Measurements from ENCODE around the gene OR8J3.
"Not testable (repeated sequence)": the region's sequence is repeated elsewhere in the genome, so short reads cannot be mapped to it uniquely, and the experiment has no call there.

The OR8J3 gene, protein sequence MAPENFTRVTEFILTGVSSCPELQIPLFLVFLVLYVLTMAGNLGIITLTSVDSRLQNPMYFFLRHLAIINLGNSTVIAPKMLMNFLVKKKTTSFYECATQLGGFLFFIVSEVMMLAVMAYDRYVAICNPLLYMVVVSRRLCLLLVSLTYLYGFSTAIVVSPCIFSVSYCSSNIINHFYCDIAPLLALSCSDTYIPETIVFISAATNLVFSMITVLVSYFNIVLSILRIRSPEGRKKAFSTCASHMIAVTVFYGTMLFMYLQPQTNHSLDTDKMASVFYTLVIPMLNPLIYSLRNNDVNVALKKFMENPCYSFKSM

GRCh38 chr11:56140151-56140661, at the start of gene OR8J3:
Gene OR8J3 (minus strand): TSS chr11:56140201. CDS start chr11:56137718, 2,483 bp downstream.
- DNase-seq (ENCODE audit: low read depth in 2 of 3, low spot score in 1 of 3), result no peak

- DNase-seq (ENCODE audit: low read depth in 2 of 3, low spot score in 1 of 3), result no peak
Observed at GRCh38 chr11:56188602-56189001, 48.6 kb upstream of the OR8J3 start.

DNA sequence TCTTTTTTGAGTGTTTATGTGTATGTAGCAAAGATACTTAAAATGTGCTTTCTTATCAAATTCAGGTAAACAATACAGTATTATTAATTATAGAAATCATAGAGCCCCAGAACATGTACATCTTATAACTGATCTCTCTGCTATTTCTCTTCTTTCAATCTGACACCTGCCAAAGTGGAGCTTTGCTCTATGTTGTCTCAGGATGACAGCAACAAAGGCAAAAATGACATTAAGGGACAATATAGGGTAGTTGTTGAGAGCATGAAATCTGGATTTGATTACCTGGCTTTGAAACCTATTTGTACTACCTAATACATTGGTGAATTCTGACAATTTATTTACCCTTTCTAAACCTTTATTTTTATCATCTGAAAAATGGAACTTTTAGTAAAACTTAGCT, 43.5 kb upstream of the OR8J3 start:
- no peak for DNase-seq (ENCODE audit: low read depth in 2 of 3, low spot score in 1 of 3)

- DNase-seq (ENCODE audit: low read depth in 2 of 3, low spot score in 1 of 3), result no peak
Observed at GRCh38 chr11:56176318-56176717, 36.3 kb upstream of the OR8J3 start, which contains the start of gene OR5J2. Gene OR5J2 (plus strand): TSS chr11:56176618. CDS start chr11:56176618, 0 bp downstream.

DNA sequence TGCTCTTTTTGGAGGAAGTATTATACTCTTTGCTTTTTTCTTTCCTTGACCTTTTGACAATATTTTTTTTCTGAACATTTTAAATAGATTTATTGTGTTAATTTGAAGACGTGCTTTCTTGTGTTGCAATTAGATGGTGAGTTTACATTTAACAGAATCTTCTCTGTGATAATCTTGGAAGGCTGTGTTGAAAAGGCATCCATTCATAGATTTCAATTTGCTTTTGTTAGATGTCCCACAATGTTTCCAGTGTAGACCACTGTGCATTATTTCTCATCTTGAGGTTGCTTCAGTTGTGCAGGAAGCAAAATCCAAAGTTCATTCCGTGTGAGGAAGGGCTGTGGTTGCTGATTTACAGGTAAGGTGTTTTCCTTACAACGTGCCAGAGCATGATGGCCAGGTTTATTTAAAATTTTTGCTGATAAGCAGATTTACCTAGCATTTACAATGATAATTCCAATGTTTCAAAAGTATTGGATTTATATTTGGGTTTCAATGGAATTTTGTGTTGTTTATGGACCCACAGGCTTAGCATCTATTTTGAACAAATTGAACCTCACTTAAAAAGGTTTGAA, 32.3 kb upstream of the OR8J3 start:
- no peak for DNase-seq (ENCODE audit: low read depth in 2 of 3, low spot score in 1 of 3)

DNA sequence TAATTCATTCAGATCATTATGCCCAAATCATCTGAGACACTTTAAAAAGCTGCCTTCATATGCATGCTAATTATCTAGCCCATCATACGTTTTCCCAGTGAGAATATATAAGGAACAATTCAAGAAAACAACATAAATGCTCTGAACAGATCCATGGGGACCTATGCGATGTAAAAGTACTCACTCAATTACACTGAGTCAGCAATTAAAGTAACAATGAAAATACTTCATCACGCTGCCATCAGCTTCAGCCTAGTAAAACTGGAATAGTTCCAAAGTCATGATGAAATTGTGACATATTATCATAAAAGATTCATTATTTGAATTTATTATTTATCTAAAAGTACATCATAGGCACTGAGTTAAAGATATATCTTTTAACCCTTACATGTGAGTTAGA, 23.8 kb upstream of the OR8J3 start:
- DNase-seq (ENCODE audit: low read depth in 2 of 3, low spot score in 1 of 3), result no peak

DNA sequence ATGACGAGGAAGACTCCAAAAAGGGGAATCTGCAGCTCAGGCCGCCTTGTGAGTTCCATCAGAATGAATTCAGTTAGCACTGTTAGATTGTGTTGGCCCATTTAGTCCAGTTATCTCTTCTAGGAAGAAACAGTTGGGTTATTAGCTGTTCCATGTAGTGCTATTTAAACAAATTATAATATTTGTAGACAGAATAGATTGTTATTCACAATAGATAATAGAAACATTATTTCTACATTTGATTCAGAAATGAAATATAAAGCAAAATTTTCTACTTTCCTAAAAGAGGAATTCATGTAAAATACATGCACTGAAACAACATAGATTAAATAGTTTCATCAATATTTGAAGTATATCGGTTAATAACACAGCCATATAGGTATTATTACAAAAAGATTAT, 20.2 kb upstream of the OR8J3 start, which contains the start of gene OR8K5:
Gene OR8K5, minus strand, starts transcription at position 101 of the 400 bp plus-strand sequence. Its CDS starts 0 bp downstream, at position 101.
- DNase-seq (ENCODE audit: low read depth in 2 of 3, low spot score in 1 of 3), result no peak

GRCh38 chr11:56152333-56152732, 12.3 kb upstream of the OR8J3 start:
- no peak for DNase-seq (ENCODE audit: low read depth in 2 of 3, low spot score in 1 of 3)

- DNase-seq (ENCODE audit: low read depth in 2 of 3, low spot score in 1 of 3), result no peak
Observed at GRCh38 chr11:56151376-56151775, 11.4 kb upstream of the OR8J3 start.

DNA sequence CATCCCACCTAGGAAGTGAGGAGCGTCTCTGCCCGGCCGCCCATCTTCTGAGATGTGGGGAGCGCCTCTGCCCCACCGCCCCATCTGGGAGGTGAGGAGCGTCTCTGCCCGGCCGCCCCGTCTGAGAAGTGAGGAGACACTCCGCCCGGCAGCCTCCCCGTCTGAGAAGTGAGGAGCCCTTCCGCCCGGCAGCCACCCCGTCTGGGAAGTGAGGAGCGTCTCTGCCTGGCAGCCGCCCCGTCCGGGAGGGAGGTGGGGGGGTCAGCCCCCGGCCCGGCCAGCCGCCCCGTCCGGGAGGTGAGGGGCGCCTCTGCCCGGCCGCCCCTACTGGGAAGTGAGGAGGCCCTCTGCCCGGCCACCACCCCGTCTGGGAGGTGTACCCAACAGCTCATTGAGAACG, 3.7 kb upstream of the OR8J3 start:
- DNase-seq (ENCODE audit: low read depth in 2 of 3, low spot score in 1 of 3), result not testable (repeated sequence)

- DNase-seq (ENCODE audit: low read depth in 2 of 3, low spot score in 1 of 3), result no peak
Observed at GRCh38 chr11:56122073-56122472, 17.9 kb downstream of the OR8J3 start, which contains the start of gene OR8H3. Gene OR8H3 (plus strand): TSS chr11:56122373. CDS start chr11:56122373, 0 bp downstream.

DNA sequence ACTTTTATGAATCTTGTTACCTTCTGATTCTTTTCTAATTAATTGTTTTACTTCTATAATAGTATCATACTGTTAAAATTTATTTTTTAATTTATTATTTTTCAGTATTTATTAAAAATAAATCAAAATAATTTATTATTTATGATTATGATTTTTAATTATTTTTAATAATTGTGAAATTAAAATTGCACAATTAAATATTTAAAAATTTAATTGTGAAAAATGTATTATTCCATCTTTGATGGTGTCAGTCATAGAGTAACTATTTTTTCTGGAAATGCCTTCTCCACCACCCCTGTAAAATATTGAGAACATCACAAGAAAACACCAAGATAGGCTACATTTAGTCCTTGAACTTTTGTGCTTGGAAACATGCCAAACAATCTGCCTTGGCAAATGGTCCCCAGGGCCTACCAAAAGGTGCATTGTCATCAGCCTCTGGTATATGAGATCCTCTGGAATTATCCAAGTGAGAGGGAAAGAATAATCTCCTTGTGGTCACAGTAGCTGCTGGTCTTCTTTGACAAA, 36.7 kb downstream of the OR8J3 start, which contains the start of gene OR8H2:
Gene OR8H2, plus strand, starts transcription at position 478 of the 528 bp plus-strand sequence. CDS start 1,356 bp downstream, outside the sequence.
- no peak for DNase-seq (ENCODE audit: low read depth in 2 of 3, low spot score in 1 of 3)

- DNase-seq (ENCODE audit: low read depth in 2 of 3, low spot score in 1 of 3), result no peak
Observed at GRCh38 chr11:56093008-56093407, 47.0 kb downstream of the OR8J3 start, which contains the start of gene OR8I2. Gene OR8I2 (plus strand): TSS chr11:56093308. CDS start chr11:56093308, 0 bp downstream.

DNA sequence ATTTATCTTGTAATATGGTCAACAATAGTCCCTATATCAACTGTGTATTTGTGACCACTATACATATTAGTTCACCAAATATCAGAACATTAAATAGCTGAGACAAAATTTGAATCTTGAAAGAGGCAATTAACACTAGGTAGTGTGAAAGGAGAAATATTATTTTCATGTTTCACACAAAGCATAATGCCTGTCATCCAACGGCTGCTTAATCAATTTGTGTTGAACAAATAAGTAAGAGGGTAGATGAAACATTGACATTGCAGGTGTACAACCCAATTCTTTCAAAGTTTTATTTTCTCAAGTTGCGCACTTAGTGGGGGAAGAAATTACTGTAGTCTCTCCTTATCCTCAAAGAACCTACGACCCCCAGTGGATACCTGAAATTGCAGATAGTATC, 50.3 kb downstream of the OR8J3 start:
- no peak for DNase-seq (ENCODE audit: low read depth in 2 of 3, low spot score in 1 of 3)

Measured in stimulated activated CD4-positive, alpha-beta T cell treated with anti-CD3 and anti-CD28 coated beads, Interleukin-12 subunit alpha, Interleukin-12 subunit beta, amount 100 ng/mL, for 48 hours (primary cell).